Liver (tissue), 9 donors: ENCODE data around the gene MAP7D1. TPM values are rescaled to one million over a fixed set of nuclear protein-coding genes. Genes with fewer than 3 reads are reported as not detected.

Experiments
- DNase-seq: peaks from one replicate; pipeline ENCODE4 v3.0.0-alpha.2; 2017; ENCODE audit warnings: low spot score
- H3K27ac ChIP-seq, 2 donors: one replicate each; pipeline ENCODE4 v1.7.0; 2013; ENCODE audit warnings: inconsistent platforms in 2 of 2, low read length in 2 of 2, control low read depth in 1 of 2, low read depth in 1 of 2, mild to moderate bottlenecking in 1 of 2
- H3K27me3 ChIP-seq, 4 donors: one replicate each; pipeline versions ENCODE4 v1.6.1 to v1.7.0; 2013; ENCODE audit warnings: low read length in 3 of 4, inconsistent platforms in 1 of 4, mild to moderate bottlenecking in 1 of 4, moderate library complexity in 1 of 4; ENCODE audit not compliant: control insufficient read depth in 4 of 4, insufficient read depth in 4 of 4
- H3K36me3 ChIP-seq, 4 donors: one replicate each; pipeline versions ENCODE4 v1.6.1 to v1.7.0; 2013; ENCODE audit warnings: low read length in 3 of 4, mild to moderate bottlenecking in 3 of 4, low read depth in 1 of 4, moderate library complexity in 1 of 4; ENCODE audit not compliant: control insufficient read depth in 4 of 4, insufficient read depth in 3 of 4
- H3K4me1 ChIP-seq, 4 donors: one replicate each; pipeline versions ENCODE4 v1.6.1 to v1.7.0; 2013; ENCODE audit warnings: low read length in 3 of 4, mild to moderate bottlenecking in 3 of 4, moderate library complexity in 1 of 4; ENCODE audit not compliant: control insufficient read depth in 4 of 4, insufficient read depth in 4 of 4
- H3K4me3 ChIP-seq, 3 donors: one replicate each; pipeline versions ENCODE4 v1.6.1 to v1.7.0; 2013; ENCODE audit warnings: low read length in 3 of 3, control low read depth in 1 of 3, low read depth in 1 of 3, mild to moderate bottlenecking in 1 of 3
- H3K9ac ChIP-seq, 2 donors: one replicate each; pipeline ENCODE4 v1.7.0; 2013; ENCODE audit warnings: low read length in 2 of 2, mild to moderate bottlenecking in 2 of 2, moderate library complexity in 2 of 2, control low read depth in 1 of 2, low read depth in 1 of 2
- H3K9me3 ChIP-seq, 4 donors: one replicate each; pipeline versions ENCODE4 v1.6.1 to v1.7.0; 2013; ENCODE audit warnings: low read length in 3 of 4; ENCODE audit not compliant: control insufficient read depth in 4 of 4
- ATF3 ChIP-seq: IDR thresholded peaks from 2 replicates; pipeline ENCODE4 v1.6.1; 2016; ENCODE audit warnings: antibody characterized with exemption
- CTCF ChIP-seq: fragments of 150-350 bp; IDR thresholded peaks from 2 replicates; pipeline ENCODE4 v1.5.1; 2017; ENCODE audit warnings: improper control_type of control experiment, low read depth, low read length; ENCODE audit not compliant: missing input control
- EGR1 ChIP-seq, 2 donors: IDR thresholded peaks; 2 replicates each; pipeline ENCODE4 v1.6.1; 2016 to 2018; ENCODE audit warnings: antibody characterized with exemption in 2 of 2, low read depth in 2 of 2
- FOXA1 ChIP-seq: IDR thresholded peaks from 2 replicates; pipeline ENCODE4 v1.6.1; 2016; ENCODE audit warnings: antibody characterized with exemption
- FOXA2 ChIP-seq: IDR thresholded peaks from 2 replicates; pipeline ENCODE4 v1.6.1; 2016; ENCODE audit warnings: antibody characterized with exemption
- GABPA ChIP-seq, 2 donors: IDR thresholded peaks in 1 of 2; conservative IDR thresholded peaks in 1 of 2; 2 replicates each; pipeline ENCODE4 v1.6.1; 2016; ENCODE audit warnings: antibody characterized with exemption in 2 of 2, mild to moderate bottlenecking in 1 of 2, moderate library complexity in 1 of 2
- HNF4G ChIP-seq: IDR thresholded peaks from 2 replicates; pipeline ENCODE4 v1.6.1; 2016; ENCODE audit warnings: antibody characterized with exemption
- JUND ChIP-seq, 2 donors: IDR thresholded peaks; 2 replicates each; pipeline ENCODE4 v1.6.1; 2016; ENCODE audit warnings: antibody characterized with exemption in 2 of 2
- MAX ChIP-seq: IDR thresholded peaks from 2 replicates; pipeline ENCODE4 v1.6.1; 2016; ENCODE audit warnings: antibody characterized with exemption
- RAD21 ChIP-seq, 2 donors: IDR thresholded peaks; 2 replicates each; pipeline ENCODE4 v1.6.1; 2016; ENCODE audit warnings: antibody characterized with exemption in 2 of 2, mild to moderate bottlenecking in 2 of 2
- REST ChIP-seq: IDR thresholded peaks from 2 replicates; pipeline ENCODE4 v1.6.1; 2016; ENCODE audit warnings: antibody characterized with exemption, mild to moderate bottlenecking
- RXRA ChIP-seq, 2 donors: IDR thresholded peaks; 2 replicates each; pipeline ENCODE4 v1.6.1; 2017 to 2018; ENCODE audit warnings: antibody characterized with exemption in 2 of 2, mild to moderate bottlenecking in 1 of 2
- SP1 ChIP-seq: IDR thresholded peaks from 2 replicates; pipeline ENCODE4 v1.6.1; 2018; ENCODE audit warnings: antibody characterized with exemption, mild to moderate bottlenecking
- YY1 ChIP-seq: IDR thresholded peaks from 2 replicates; pipeline ENCODE4 v1.6.1; 2016; ENCODE audit warnings: antibody characterized with exemption, mild to moderate bottlenecking
- ZBTB33 ChIP-seq: IDR thresholded peaks from 2 replicates; pipeline ENCODE4 v1.6.1; 2016; ENCODE audit warnings: antibody characterized with exemption
- WGBS: extraction: QIAGEN DNeasy Blood & Tissue Kit; methylation state at CpG from one replicate; pipeline ENCODE4 v1.1.7; 2013; 5-methylcytosine and 5-hydroxymethylcytosine counted together
- polyA plus RNA-seq, 2 donors: library from polyadenylated mRNA; stranded (reverse) in 1 of 2; unstranded in 1 of 2; fragments of 200-250 nt in 1 of 2; fragments of >200 nt in 1 of 2; fragmentation: Nextera tagmentation in 1 of 2; extraction: Ambion mirVana in 1 of 2; gene quantifications; one replicate each; pipeline versions ENCODE4 v1.2.1 to v1.2.3, GENCODE V29; 2013 to 2015
- total RNA-seq, 2 donors: library from RNA; depleted of rRNA; stranded (reverse); fragments of >200 nt; gene quantifications; one replicate each; pipeline ENCODE4 v1.2.3, GENCODE V29; 2014
- donor health status: healthy.
- donor health status: healthy.
- donor health status: healthy.
- donor health status: healthy.
- donor health status: healthy.

Gene MAP7D1
- total and polyA plus RNA-seq, 4 donors: 5.6 to 15.1 (median 12.9) TPM

- no peaks in the 10 kb centered on the region for H3K9me3 ChIP-seq
- H3K27ac ChIP-seq: no peak overlapping the region
- no peak overlapping the region for H3K4me3 ChIP-seq
- H3K36me3 ChIP-seq: no peaks in the 10 kb centered on the region
- DNase-seq: no peak
- TF ChIP-seq HNF4G: no peak
- no peak for TF ChIP-seq REST
- no peak for TF ChIP-seq YY1
- no peak for TF ChIP-seq FOXA2
- TF ChIP-seq ZBTB33: no peak
- no peak for TF ChIP-seq MAX
- TF ChIP-seq RAD21 (IDR thresholded peaks at IDR 0.05): no peak
- no peak for TF ChIP-seq GABPA (IDR thresholded peaks at IDR 0.05 in 1 of 2, conservative IDR thresholded peaks at IDR 0.05 in 1 of 2)
- TF ChIP-seq SP1: no peak
- no peak for TF ChIP-seq EGR1 (IDR thresholded peaks at IDR 0.05; ENCODE audit: low read depth in 2 of 2)
- TF ChIP-seq RXRA (IDR thresholded peaks at IDR 0.05): no peak
- no peak for TF ChIP-seq FOXA1
- no peak for TF ChIP-seq CTCF
- H3K27me3 ChIP-seq: no peaks in the 10 kb centered on the region
- H3K4me1 ChIP-seq: peaks cover 0 to 11% (median 5%) of the 10 kb centered on the region in 4 donors
- H3K9ac ChIP-seq: no peak overlapping the region
- WGBS: 89% methylated on average over 6 of the region's 6 CpGs
Observed at GRCh38 chr1:36208978-36209703, 53.2 kb downstream of the MAP7D1 start.

GRCh38 chr1:36211307-36211706 is 55.3 kb downstream of the MAP7D1 start:
- no peaks in the 10 kb centered on the region for H3K27me3 ChIP-seq

More at GRCh38 chr1:36211307-36211706, 55.3 kb downstream of the MAP7D1 start:
- DNase-seq: no peak
- Histone ChIP-seq H3K4me1 (peaks cover 0 to 7% (median 5%) of the 10 kb centered on the region in 4 donors), H3K36me3 (no peaks in the 10 kb centered on the region), H3K9me3 (no peaks in the 10 kb centered on the region), H3K9ac (no peak overlapping the region), H3K27ac (no peak overlapping the region), H3K4me3 (no peak overlapping the region)
- TF ChIP-seq JUND (IDR thresholded peaks at IDR 0.05) (no peak), HNF4G (no peak), GABPA (IDR thresholded peaks at IDR 0.05 in 1 of 2, conservative IDR thresholded peaks at IDR 0.05 in 1 of 2) (no peak), RAD21 (IDR thresholded peaks at IDR 0.05) (no peak), ATF3 (no peak), RXRA (IDR thresholded peaks at IDR 0.05) (no peak), EGR1 (IDR thresholded peaks at IDR 0.05; ENCODE audit: low read depth in 2 of 2) (no peak)
- WGBS: 96% methylated on average over 3 of the region's 3 CpGs
